NCI-H446 (cell line): ENCODE measurements around the gene AVPI1.

Source experiments
- DNase-seq, 2 experiments: peaks; one replicate each; lab custom pipeline; 2025; lab: John Stamatoyannopoulos, UW

The AVPI1 gene, protein sequence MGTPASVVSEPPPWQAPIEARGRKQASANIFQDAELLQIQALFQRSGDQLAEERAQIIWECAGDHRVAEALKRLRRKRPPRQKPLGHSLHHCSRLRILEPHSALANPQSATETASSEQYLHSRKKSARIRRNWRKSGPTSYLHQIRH

DNA sequence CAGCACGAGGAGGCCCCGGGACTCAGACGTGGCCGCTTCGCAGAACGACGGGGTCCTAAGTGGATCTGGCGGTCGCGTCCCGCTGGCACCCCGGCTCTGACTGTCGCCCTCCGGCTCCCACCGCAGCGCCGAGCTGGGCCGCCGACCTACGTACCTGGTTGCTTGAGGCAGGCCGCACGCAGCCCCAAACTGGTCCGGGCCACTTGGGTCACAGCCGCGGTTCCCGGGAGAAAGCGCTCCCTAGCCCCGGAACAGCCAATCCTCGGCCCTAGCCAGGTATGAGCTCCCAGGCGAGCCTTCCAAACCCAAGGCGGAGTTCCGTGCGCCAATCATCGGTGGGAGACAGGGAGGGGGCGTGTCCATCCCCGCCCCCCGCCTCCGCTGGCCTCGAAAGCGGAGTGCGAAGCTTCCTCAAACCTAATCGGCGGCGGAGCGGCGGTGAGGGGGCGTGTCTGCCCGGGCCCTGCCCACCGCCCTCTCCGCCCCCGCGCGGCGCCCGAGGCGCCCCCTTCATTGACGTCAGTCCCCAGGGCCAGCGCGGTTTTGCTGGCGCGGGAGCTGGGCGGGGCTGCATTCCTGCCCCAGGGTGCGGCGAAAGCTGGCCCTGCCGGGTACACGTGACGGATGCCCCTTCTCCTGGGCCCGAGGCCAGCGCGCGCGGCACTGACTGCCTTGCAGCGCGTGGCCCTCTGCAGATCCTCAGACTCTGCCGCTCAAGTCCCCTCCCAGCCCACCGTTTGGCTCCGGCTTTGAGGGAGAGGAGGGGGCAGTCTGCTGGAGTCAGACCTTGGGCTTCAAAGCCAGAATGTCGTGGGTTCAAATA, at the start of gene AVPI1:
Gene AVPI1 (minus strand): TSS at position 280 of the 823 bp plus-strand sequence. CDS start 7,336 bp downstream, outside the sequence.
- DNase-seq, result peak; percentile 84 to 97

DNA sequence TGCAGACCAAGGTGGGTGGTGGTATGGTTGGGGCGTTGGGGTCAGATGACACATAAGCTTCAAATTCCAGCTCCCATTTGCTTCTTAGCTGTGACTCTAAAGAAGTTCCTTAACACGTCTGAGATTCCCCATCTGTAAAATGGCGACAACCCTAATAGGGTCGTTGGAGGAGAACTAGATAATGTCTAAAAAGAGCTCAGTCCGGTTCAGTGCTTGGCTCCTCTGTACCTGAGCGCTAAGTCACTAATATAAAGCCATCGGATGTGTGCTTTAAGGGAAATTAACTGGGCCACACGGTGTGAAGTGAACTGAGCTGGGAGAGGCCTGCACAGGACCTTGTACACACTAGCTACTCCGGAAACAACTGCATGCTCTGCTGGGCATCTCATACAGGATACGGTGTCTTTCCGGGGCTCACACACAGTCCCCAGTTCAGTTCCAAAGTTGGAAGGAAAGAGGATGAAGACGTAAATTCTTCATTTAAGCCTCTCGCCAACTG, 49.4 kb upstream of the AVPI1 start:
- DNase-seq, result no peak

DNA sequence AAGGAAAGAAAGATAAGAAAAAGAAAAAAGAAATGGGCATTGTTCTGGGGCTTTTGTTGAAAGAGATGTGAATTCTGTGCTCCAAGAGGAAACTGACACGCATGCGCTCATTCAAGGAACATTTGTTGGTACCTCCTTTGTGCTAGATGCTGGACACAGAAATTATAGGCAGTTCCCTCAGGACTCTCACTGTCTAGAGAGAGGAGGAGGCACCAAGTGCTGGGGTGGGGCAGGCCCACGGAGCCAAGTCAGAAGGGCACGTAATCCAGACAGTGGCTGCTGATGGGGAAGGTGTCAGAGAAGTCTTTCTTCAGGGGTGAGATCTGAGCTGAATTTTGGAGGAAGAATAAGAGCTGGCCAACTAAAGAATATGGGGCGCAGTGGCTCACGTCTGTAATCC, 47.0 kb upstream of the AVPI1 start:
- DNase-seq, result no peak

DNA sequence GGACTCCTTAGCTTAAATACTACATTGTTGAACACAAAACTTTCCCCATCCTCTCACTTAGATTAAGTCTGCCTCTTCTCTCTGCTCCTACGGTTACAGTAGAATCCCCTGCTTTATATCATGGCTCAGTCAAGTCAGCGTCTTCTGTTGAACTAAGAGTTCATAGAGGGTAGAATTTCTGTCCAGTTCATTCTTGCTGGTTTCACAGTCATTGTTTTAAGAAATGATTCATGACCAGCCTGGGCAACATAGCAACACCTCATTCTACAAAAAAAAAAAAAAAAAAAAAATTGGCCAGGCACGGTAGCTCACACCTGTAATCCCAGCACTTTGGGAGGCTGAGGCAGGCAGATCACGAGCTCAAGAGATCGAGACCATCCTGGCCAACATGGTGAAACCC, 46.2 kb upstream of the AVPI1 start:
- no peak for DNase-seq

DNA sequence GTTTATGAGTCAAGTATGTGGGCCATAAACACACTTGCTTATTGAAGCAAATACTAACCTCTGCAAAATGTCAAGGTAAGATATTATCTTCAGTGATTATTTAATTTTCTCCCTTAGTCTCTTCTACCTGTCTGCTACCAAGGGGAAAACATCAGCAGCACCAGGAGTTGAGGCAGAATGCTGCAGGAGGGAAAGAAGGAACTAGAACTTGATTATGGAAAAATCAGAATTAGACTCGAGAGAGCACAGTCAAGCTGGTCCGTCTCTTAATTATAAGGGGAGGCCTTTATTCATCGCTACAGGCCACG, 45.0 kb upstream of the AVPI1 start:
- DNase-seq, result no peak

DNA sequence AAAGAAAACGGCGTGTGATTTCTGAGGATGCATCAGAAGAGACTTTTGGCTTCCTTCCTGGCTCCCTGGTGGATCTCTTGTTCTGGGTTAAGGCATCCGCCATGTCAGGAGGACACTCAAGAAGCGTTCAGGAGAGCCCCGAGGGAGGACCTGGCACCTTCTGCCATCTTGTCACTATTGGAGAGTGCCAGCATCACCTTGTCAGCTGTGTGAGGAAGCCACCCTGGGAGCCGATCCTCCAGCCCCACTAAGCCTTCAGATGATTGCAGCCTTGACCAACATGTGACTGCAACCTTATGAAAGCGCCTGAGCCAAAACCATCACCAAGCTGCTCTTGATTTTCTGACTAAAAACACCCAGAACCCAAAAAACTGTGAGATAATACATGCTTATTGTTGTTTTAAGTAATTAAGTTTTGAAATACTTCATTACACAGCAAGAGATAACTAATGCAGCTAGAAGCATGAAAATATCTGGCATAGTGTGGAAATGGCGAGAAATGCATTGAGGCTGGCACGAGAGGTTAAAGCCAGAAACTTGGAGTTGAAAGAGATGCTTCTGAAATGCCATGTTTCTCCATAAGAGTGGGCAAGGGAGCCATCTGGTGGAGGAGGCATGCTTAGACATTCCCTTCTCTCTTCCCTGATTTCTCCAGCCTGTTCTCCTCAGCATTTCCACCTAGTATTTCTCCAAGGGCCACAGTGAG, 44.5 kb upstream of the AVPI1 start:
- peak; percentile 44 to 69 for DNase-seq

DNA sequence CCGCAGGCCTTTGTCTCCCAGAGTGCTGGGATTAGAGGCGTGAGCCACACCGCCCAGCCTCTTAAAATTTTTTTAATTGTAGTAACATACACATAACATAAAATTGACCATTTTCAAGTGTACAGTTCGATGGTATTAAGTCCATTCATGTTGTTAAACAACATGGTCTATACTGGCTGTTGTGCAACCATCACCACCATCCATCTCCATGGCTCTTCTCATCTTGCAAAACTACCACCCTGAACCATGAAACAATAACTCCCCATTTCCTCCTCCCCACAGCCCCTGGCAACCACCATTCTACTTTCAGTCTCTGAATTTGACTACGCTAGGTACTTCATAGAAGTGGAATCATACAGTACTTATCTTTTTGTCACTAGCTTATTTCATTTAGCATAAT, 42.0 kb upstream of the AVPI1 start:
- no peak for DNase-seq

DNA sequence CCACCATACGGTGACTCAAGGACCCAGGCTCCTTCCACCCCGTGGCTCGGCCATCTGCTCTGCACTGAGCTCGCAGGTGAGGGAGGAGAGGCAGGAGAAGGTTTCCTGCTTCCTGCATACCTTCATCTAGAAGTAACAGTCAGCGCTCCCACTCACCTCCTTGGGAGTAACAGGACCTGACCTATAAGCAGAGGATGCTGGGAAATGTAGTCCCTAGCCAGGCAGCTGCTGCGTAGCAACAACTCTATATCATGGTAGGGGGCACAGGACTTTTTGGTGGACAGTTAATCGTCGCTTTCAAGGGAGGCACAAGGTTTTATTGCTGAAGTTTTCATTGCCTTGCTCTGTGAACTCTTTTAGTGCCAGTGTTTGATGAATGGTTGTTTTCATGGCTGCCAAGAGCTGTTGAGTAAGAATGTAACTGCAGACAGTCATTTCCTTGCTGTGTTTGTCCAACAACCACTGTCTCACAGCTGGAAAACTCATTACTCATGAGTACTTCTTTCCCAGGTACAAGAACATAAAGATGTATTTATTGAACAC, 39.7 kb upstream of the AVPI1 start:
- DNase-seq, result no peak

DNA sequence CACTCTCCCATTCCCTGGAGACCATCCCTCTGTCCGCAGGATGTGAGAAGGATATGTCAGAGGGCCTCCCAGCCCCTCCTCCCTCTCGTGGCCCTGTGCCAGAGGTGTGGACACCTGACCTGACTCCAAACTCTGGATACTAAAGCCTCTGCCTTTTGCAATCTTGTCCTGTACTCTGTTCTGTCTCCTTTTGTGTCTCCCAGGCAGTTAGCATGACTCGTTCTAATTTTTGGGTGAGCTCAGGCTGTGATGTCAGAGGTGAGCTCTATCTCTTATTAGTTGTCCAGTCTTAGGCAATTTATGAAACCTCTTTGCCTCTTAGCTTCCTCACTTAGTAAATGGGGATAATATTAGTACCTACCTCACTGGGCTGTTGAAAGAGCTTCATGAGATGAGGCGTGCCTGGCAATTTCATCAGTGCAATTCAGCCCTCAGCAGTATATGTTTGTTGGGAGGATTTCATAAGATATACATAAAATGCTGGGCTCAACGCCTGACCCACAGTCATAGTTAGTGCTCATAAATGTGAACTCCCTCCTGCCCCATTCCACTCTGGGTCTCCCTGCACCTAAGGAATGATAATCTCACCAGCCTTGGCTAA, 37.4 kb upstream of the AVPI1 start:
- no peak for DNase-seq

DNA sequence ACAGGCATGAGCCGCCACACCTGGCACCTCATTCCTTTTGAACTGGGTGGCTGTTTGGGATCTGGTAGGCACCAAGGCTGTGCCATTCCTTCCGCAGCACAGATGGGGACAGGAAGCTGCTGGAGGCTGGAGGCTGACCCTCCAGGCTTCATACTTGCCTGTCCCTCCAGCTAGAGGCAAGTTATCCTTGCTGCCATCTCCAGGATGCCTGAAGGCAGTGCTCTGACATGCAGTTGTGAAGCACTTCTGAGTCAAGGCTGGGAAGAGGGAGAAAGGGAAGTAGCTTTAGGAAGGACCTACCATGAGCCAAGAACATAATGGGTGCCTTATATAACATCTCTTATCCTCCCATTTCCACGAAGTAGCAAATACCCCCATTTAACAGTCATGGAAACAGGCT, 36.0 kb upstream of the AVPI1 start:
- no peak for DNase-seq

DNA sequence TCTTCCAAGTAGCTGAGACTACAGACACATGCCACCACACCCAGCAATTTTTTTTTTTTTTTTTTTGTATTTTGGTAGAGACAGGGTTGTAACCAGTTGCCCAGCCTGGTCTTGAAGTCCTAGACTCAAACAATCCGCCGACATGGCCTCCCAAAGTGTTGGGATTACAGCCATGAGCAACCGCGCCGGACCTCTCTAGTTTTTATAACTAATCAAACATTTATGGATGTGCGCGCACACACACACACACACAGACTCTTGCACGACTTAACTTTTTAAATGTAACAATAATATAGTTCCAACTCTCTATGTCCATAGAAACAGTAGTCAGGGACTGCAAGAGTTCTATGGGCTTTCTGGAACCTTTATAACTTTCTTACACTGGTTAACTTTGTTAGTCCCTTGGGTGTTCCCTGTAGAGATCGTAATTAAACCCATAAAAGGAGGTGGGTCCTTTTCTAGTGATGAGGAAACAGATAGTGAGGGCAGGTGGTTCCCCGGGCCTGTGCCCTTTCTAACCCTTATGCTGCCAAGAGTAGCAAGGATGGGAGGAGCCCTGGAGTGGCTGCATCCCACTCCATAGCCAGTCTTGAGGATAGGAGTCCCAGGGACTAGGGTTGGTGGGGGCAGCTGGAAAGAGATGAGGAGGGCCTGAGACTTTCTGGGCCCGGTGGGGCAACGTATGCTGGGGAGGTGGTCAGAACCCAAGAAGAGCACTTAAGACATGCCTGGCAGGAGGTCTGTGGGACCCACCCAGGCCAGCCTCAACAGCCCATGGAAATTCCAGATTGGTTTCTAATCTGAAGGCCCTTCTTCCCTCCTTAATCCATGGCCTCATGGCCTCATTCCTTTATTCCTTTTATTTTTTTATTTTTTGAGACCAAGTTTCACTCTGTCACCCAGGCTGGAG, 35.1 kb upstream of the AVPI1 start:
- no peak for DNase-seq

DNA sequence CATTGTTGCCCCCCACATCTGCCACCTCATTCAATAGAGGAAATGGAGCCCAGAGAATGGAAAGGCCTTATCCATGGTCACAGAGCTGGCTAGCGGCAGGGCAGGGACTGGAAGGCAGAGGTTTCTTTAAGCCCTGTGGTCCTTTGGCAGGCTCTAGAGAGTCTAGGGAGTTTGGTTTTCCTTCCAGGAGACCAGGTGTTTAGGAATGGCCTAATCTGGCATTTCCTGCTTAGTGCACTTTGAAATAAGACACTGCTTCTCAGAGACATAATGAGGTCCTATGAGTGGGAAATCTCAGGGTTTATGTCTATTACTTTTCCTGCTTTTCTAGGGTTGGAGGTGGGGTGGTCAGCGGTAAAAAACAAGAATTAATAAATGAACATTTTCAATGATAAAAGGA, 32.6 kb upstream of the AVPI1 start:
- DNase-seq, result no peak

DNA sequence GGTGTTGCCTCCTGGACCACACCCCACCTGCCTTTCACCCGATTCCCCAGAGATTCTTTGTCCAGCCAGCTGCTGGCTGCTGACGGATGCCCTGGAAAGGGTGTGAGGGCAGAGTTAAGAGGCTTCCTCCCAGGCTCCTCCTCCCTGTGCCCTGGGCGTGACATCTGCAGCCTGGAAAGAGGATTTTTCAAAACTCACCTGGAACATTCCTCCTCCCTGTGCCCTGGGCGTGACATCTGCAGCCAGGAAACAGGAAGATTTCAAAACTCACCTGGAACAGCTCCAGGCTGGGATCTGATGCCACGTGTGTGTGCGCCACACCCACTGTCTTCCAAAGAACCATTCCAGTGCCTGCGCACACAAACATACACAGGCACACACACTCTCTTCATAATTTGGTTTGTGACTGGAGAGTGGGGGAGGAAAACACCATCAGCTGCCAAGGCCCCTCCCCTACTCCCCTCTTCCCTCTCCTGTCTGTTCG, 31.7 kb upstream of the AVPI1 start:
- no peak for DNase-seq

DNA sequence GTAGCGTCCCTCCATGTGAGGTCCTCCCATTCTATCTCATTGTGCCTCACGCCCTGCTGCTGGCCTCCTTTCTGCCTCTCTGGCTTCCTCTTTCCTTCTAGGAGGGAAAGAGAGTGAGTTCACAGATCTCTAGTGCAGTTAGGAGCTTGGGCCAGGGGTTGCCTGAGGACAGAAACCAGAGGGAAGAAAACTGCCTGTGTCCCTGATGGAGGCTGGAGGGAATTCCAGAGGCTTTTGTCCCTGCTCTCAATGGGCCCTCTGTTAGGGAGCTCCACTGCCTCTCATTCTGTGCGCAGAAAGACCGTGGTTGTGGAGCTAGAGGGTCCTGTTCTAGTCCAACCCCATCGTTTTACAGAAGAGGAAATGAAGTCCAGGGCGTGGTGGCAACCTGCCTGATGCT, 31.1 kb upstream of the AVPI1 start:
- DNase-seq, result no peak

DNA sequence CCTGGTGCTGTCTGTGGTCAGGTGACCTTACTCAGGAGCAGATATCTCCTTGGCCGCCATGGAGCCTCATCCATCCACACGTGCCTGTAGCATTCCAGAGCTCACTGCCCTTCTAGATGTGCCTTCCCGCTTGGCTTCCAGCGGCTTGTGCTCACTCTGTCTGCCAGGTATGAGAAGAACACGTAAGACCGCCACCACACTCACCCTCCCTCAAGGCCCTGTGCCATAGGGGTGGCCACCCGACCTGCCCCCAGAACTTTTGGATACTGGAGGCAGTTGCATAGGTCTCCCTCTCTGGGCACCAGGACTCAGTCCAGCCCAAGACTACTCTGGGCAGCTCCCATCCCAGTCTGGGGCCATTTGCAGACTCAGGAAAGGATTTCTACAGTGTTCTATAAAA, 30.6 kb upstream of the AVPI1 start:
- no peak for DNase-seq

DNA sequence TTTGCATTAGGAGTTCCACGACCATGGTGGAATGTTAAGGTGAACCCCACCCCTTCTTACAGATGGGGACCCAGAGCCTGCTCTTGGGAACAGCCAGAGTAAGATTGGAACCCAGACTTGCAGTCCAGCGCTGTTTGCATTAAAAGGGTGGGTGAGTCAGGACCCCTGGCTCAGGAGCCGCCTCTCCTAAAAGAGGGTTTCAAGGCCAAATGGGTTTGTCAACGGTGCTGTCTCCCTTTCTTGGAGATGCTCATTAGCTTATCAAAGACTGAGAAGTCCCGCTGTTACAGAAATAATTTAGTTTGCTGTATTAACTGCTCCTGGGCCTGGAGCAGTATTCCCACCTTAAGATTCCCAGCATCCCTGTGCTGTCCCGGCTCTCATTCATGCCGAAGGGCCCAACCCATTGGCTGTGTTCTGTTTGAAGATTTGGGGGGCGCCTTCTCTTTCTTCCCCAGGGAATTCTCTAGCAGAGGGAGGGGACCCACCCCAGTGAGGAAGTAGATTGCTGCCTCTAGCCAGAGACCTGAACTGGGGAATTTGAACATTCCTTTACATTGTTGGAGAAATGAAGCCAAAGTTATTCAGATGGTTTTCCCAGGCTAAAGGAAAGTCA, 28.3 kb upstream of the AVPI1 start:
- no peak for DNase-seq

DNA sequence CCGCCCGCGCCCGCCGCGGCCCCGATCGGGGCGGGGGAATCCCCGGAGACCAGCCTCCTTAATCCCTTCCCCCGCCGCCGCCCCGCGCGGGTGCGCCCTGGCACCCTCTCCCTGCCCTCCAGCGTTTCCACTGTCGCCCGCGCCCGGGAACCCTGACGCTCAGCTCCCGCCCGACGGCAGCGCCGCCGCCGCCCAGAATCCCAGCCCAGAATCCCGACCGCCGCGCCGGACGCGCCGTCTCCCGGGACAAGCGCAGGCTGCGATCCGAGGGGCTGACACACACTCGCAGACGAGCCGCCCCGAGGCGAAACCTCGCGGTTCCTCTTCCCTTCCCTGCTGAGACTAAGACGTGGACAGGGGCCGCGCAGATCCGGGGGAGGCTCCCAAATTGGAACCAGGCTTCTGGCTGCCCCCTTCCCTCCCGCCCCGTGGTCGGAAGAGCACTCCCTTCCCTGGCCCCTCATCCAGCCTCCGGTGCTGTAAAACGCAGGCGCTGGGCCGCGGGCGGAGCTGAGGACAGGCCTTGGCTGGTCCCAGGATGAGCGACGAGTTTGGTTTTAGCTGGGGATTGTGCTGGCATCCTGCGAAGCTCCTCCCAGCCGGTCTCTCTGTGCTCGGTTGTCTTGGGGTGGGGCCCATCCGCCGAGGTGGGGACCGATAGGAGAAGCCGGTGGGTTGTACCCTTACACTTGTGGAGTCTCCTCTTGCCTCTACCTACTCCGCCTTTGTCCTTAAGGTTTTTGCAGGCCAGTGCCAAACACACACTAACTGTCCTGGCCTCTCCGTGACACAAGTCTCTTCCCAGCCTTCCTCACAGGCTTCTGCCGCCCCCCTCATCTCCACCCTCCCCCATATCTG, 27.6 kb upstream of the AVPI1 start:
- DNase-seq, result peak in 1 of 2 experiments; percentile 22

DNA sequence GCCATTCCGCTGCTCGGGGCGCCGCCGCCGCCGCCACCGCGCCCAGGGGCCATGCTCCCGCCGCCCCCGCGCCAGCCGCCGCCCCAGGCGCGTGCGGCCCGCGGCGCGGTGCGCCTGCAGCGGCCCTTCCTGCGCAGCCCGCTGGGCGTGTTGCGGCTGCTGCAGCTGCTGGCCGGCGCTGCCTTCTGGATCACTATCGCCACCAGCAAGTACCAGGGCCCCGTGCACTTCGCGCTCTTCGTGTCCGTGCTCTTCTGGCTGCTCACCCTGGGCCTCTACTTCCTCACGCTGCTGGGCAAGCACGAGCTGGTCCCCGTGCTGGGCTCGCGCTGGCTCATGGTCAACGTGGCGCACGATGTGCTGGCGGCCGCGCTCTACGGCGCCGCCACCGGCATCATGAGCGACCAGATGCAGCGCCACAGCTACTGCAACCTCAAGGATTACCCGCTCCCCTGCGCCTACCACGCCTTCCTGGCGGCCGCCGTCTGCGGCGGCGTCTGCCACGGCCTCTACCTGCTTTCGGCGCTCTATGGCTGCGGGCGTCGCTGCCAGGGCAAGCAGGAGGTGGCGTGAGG, 26.9 kb upstream of the AVPI1 start:
- peak in 1 of 2 experiments; percentile 19 for DNase-seq

DNA sequence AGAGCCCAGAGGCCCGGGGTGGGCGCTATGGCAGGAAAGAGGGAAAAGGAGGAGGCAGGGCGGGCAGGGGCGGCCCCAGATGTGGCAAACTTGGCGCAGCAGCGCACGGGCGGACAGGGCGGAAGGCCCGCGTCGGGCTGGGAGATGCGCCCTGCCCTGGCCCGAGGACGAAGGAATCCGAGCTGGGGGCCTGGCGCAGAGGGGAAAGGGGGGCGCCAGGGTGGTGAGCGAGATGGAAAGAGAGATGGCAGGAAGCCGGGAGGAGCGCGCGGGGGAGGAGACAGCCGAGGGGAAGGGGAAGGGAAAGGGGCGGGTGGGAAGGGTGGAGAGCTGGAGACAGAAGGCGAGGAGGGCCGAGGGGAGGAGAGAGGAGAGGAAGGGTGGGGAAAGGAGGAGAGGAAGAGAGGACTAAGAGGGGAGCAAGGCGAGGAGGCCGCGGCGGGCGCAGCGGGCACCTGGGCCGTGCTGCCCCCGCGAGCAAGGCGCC, 26.3 kb upstream of the AVPI1 start, which contains the start of gene MARVELD1:
Gene MARVELD1 (plus strand): TSS at position 392 of the 487 bp plus-strand sequence. CDS start 147 bp downstream, outside the sequence.
- peak in 1 of 2 experiments; percentile 45 for DNase-seq
